IPS-NIHi7 (cell line): ENCODE data around the gene LAMC3.
"Not testable (repeated sequence)": the region's sequence is repeated elsewhere in the genome, so short reads cannot be mapped to it uniquely, and the experiment has no call there.

ENCODE experiments used
- DNase-seq: peaks from one replicate; pipeline ENCODE4 v3.0.0; 2012; ENCODE audit warnings: mixed read lengths; ENCODE audit errors: extremely low spot score

Gene LAMC3

DNA sequence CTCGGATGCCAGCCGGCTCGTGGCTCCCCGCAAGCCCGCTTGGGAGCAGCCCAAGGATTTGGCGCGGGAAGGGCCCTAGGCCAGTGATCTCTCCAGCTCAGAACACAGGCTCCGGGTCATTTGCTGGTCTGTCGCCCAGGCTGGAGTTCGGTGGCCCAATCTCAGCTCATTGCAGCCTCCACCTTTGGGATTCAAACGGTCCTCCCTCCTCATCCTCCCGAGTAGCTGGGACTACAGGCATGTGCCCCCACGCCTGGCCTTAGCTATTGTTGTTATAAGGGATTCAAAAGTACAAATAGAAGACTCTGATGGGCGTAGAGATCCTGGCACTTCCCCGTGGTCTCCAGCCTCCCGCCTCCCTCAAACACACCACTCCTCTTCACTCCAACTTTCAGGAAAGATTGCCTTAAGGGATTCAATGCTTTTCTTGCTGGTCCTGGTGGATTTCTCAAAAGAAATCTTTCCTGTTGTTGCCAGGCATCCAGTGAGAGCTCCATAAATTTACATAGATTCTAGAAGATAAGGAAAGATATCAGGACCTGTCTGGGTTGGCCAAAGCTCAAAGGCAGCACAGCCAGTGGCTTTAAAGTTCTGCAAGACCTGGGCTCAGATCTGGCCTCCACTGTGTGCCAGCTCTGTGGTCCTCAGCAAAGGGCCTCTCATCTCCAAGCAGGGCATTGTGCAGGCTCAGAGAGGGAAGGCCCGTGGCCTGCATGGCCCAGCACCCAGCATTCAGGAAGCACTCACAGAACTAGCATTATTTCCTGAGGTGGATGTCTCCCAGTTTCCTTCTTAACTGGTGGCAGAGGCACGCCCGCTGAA is 88.4 kb downstream of the LAMC3 start:
- DNase-seq, result no peak

- no peak for DNase-seq
Measured at GRCh38 chr9:131097948-131098278, 88.9 kb downstream of the LAMC3 start.

DNA sequence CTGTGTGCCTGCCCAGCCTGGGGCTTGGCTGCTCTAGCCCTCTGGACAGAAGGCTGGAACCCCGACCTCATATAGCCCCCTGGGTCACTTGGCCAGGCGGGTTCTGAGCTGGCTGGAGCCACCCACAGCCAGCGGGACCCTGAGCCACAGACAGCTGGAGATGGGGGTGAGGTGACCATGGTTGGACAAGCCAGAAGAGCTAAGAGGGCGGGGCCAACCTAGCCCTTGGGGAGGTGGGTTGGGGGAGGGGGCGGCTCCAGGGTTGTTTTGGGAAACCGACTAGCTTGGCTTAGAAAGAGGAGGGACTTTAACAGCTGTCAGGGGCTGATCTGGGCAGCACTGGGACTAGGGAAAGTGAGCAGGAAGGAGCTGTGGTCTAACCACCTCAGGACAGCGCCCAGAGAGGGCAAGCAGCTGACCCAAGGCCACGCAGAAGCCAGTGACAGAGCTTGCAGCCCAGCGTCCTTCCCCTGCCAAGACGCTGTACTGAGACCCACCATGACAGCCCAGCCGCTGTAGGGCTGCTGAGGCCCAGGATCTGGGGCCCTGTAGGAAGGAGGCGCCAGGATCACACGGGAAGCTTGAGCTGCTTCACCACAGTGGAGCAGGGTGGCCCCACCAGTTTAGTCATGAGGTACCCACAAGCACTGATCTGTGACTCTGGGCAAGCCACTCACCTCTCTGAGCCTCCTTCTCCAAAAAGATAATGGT is 89.6 kb downstream of the LAMC3 start:
- no peak for DNase-seq

- DNase-seq, result no peak
Measured at GRCh38 chr9:131099102-131099606, 90.2 kb downstream of the LAMC3 start.

DNA sequence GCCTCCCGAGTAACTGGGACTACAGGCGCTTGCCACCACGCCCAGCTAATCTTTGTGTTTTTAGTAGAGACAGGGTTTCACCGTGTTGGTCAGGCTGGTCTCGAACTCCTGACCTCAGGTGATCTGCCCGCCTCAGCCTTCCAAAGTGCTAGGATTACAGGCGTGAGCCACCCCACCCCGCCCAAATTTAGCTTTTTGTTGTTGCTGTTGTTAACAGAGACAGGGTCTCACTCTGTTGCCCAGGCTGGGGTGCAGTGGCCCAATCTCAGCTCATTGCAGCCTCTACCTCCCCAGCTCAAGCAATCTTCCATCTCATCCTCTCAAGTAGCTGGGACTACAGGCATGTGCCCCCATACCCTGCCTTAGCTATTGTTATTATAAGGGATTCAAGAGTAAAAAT is 90.9 kb downstream of the LAMC3 start:
- DNase-seq, result not testable (repeated sequence)

DNA sequence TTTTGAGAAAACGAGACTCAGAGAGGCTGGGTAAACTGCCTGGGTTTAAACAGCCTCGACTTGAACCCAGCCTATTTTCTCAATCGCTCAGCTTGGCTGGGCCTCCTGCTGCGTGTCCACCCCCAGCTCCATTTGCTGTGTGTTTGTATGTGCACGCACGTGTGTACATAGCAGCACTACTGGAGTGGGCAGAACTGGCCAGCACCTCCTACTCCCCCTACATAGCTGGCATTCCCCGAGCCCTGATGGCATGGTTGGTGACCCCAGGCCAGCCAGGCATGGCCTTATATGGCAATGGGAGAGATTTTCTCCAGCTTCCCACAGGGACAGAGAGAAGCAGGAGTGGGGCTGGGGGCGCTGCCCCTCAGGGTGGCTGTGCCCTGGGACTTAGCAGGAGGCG is 91.5 kb downstream of the LAMC3 start:
- DNase-seq, result no peak

- no peak for DNase-seq
Measured at GRCh38 chr9:131101207-131101964, 92.4 kb downstream of the LAMC3 start.

GRCh38 chr9:131103024-131103423 is 94.0 kb downstream of the LAMC3 start:
- DNase-seq, result no peak

- no peak for DNase-seq
Measured at GRCh38 chr9:131103535-131103934, 94.6 kb downstream of the LAMC3 start.

DNA sequence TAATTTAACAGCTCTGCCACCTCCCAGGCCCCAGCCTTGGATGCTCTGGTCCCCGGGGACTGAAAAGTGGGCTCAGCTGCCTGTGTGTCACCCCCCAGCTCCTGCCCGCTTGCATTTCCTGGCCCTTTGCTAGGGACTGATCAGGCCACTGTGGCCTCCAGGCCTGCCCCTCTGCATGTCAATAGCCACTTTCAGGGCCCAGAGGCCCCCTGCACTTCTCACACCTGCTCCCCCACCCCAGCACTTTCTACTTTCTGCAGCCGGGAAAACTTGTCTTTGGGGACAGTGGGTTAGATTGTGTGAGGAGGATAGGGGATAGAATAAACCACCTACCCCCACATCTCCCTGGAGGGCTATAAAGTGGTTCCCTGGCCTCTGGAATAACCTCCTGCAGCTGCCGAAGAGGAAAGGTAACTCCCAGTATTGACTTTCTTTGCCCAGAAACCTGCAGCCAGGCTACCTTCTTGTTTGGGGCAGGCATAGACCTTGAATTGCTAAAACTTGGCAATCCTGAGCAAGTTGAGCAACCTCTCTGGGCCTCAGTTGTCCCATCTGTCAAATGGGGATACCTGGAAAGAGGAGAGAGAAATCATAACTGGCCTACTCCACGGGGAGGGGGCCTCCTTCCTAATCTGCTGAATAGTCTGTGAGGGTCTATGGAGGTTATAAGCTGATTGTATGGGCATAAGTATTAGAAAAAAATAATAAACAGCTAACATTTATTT is 95.2 kb downstream of the LAMC3 start:
- no peak for DNase-seq

- no peak for DNase-seq
Measured at GRCh38 chr9:131105952-131106351, 97.0 kb downstream of the LAMC3 start.

DNA sequence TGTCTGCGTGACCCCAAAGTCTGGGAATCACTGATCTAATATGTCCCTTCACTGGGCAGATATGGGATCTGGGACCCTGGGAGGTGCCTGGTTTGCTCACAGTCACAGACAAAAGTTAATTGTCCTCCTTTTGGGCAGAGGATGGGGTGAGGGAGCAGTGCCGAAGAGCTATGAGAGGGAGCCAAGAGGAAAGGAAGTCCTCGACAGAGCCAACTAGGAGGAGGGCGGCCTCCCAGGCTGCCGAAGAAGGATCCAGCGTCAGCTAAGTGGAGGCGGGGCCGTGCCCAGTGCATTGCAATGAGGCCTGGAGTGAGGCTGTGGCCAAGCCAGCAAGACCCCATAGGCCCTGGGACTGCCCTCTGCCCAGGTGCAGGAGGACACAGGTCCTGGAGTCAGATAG is 98.8 kb downstream of the LAMC3 start:
- DNase-seq, result no peak

DNA sequence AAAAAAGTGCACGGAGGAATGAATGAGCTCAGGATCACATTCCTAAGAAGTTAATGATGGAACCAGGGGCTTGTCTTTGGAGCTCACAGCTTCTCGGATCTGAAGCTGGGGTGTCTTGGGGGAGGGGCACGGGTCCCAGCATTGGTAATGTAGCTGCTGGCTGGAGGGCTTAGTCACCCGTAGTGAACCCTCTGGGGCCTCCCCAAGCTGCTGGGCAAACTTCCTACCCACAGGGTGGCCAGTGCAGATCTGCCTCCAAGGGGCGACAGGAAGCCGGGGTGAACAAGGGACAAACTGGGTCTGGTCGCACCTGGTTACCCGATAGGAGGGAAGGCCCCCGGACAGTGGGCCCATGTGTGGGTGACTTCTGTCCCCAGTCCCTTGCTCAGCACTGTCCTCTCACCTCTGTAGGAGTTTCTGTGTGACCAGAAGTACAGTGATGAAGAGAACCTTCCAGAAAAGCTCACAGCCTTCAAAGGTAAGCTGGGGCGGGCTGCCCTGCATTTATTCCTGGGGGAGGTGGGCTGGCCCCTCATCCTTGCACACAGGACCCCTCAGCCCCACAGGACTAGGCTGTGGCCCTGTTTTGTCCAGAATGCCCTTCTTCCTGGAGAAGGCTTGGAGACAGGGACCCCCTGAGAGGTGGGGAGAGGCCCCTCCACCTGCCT is 102.3 kb downstream of the LAMC3 start:
- DNase-seq, result no peak

- DNase-seq, result no peak
Measured at GRCh38 chr9:131111854-131112311, 102.9 kb downstream of the LAMC3 start.

- DNase-seq, result no peak
Measured at GRCh38 chr9:131112374-131113154, 103.6 kb downstream of the LAMC3 start.

DNA sequence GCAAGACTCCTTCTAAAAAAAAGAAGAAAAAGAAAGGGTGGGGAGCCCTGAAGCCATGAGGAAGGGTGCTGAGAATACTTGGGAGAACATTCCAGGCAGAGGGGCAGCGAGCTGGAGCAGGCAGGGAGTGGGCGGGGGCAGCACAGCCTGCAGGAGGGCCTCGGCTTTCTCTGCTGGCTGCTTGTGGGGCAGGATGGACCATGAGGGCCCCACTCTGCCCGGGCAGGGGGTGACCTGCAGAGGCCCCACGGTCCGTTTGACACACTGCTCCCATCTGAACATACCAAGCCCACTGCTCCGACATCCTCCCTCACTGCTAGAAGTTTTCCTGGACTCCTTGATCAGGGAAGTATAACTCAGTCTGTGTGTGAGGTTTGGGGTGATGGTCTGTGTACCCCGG is 104.7 kb downstream of the LAMC3 start:
- no peak for DNase-seq

GRCh38 chr9:131114084-131114535 is 105.1 kb downstream of the LAMC3 start:
- DNase-seq, result no peak

GRCh38 chr9:131115360-131115742 is 106.4 kb downstream of the LAMC3 start:
- not testable (repeated sequence) for DNase-seq

- DNase-seq, result no peak
Measured at GRCh38 chr9:131116281-131117120, 107.5 kb downstream of the LAMC3 start.
